Hypothalamus (tissue), 51 donors: ENCODE measurements around the gene CLCN1.
A peak's percentile ranks its signal among the peaks of the same experiment; 100 is the strongest.

Source experiments
- DNase-seq, 51 donors: peaks; one replicate each; lab custom pipeline; 2025; lab: John Stamatoyannopoulos, UW

Gene CLCN1

DNA sequence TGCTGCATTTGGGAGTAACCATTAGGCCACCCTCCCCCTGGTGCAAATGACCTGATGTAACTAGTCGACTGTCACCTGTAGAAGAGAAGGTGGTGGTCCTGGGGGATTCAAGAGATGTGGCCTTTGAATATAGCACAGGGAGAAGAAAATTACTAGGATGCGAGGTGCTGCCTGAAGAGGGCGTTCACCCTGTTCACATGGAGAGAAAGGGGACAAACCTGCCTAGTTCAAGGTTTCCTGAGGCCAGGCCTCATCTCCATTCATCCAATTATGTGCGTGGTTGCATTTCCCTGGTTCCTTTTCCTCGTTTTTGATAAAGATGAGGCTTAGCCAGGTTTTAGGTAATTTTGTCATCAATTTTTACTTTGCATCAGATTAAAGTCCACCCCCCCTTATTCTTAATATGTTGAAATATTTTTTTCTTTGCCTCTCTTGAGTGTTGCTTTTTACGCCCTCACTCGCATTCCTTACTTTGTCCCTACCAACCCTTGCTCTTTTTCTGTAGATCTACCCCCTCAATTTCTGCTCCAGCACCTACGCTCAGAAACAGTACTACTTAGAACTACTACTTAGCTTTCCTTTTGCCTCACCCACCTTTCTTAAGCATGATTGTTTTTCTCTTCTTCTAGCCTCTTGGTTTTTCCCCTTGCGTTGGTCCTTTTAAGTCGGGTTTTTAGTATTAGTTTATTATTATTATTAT, 13.7 kb downstream of the CLCN1 start:
- no peak for DNase-seq

DNA sequence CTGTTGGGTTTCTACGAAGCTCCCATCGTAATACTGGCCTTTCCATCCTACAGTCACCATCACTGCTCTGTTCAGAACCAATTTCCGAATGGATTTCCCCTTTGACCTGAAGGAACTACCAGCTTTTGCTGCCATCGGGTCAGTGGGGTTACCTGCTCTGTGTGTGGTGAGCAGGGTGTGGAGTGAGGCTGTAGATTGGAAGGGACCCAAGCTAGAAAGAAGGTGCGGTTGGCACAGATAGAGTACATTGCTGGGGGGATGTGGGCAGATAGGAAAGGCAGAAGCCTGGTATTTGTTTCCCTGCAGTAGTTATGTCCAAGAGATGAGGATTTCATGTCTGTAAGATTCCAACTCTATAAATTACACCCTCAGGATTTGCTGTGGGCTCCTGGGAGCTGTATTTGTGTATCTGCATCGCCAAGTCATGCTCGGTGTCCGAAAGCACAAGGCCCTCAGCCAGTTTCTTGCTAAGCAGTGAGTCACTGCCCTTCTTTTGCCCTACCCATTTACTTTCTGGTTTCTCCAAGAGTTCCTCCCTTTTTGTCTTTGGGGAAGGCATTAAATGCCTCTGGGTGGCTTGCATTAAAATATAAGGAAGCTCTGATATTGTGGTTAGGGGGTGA, 15.4 kb downstream of the CLCN1 start:
- no peak for DNase-seq

DNA sequence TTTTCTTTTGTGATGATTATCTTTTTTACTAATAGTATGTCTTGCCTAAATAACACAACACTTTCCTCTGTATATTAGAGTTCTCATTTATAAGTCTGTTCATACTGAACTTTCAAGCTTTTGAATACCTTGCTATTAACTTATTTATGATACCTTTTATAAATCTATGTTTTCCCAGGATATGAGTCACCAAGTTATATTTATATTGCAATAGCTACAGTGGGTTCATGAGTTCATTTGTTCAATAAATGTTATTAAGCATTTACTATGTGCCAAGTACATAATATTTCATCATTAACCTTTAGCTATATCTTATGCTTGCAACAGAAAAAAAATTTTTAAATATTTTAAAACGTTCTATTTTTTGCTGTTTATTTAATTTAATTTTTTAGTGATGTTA, 18.3 kb downstream of the CLCN1 start:
- DNase-seq: no peak

DNA sequence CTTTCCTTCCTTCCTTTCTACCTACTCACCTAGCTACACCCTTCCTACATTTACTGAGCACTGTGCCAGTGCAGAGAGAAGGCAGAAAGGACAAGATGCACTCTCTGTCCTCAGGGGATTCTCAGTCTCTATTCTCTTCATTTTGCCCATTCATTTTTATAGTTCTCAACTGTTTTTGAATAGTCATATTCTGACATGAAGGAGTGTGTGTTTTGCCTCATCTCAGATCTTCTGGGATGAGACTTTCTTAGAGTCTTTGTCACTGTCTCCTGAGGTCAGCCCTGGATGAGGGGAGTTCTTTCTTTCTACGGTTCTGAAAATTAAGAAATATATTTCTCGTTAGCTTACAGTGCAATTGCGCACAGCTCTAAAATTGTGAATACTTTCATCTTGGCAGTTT, 21.3 kb downstream of the CLCN1 start:
- no peak for DNase-seq

DNA sequence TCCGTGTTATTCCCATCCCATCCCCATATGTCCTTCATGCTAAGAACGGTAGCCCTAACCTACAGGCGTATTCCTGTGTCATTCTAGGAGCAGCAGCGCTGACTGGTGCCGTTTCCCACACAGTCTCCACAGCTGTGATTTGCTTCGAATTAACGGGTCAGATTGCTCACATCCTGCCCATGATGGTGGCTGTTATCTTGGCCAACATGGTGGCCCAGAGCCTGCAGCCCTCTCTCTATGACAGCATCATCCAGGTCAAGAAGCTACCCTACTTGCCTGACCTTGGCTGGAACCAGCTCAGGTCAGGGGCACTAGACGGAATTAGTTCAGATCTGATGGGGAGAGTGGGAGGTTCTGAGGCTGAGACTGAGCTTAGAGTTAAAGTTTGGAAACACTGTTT, 25.9 kb downstream of the CLCN1 start:
- no peak for DNase-seq

DNA sequence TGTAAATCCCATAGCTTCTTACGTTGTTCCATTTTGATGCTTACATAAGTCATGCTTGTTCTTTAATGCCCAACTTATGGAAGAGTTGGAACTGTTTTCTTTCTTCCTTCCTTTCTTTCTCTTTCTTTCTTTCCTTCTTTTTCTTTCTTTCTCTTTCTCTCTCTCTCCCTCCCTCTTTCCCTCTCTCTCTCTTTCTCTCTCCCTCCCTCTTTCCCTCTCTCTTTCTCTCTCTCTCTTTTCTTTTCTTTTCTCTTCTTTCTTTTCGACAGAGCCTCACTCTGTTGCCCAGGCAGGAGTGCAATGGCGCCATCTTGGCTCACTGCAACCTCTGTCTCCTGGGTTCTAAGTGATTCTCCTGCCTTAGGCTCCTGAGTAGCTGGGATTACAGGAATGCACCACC, 27.7 kb downstream of the CLCN1 start:
- no peak for DNase-seq

DNA sequence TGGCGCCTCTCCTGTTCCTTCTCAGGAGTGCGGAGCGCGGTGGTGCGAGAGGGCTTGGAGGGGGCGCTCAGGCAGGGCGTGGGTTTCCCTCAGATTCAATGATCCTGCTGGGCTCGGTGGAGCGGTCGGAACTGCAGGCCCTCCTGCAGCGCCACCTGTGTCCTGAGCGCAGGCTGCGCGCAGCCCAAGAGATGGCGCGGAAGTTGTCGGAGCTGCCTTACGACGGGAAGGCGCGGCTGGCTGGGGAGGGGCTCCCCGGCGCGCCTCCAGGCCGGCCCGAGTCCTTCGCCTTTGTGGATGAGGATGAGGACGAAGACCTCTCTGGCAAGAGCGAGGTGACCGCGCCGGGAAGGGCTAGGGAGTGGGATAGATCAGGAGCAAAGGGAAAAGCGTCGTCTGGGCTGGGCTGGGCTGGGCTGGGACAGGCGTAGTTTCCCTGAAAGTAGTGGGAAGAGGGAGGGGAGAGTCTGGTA, 29.6 kb downstream of the CLCN1 start:
- DNase-seq: peak in 1 of 51 donors; percentile 19

DNA sequence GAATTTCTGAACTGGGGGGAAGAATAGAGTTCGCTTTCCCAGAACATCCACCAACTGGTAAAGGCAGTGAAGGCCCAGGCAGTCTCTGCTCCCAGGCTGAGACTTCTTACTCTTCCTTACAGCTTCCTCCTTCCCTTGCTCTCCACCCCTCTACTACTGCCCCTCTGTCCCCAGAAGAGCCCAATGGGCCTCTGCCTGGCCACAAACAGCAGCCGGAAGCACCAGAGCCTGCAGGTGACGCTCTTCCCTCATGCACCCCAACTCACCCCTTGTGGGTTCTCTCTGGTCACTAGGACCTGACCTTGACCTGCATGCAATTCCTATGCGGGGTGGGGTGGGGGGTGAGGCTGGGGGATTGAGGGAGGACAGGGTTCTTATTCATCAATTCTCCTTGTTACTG, 30.1 kb downstream of the CLCN1 start:
- no peak for DNase-seq

DNA sequence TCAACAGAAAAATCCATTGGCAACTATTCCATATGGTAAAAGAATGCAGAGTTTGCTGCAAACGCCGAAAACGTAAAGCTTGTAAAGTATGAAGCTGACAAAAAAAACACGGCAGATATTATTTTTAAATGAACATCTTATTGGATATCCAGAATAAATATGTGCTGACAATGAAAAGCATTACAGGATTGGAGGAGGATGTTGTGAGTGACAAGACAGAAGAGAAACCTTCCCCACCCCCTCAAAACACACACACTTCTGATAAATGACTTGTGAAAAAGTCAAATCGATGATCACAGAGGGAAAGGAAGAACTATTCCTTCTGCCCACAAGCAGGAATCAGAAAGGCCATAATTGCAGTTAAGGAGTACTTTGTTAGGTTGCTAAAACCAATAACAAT, 32.0 kb downstream of the CLCN1 start:
- no peak for DNase-seq

DNA sequence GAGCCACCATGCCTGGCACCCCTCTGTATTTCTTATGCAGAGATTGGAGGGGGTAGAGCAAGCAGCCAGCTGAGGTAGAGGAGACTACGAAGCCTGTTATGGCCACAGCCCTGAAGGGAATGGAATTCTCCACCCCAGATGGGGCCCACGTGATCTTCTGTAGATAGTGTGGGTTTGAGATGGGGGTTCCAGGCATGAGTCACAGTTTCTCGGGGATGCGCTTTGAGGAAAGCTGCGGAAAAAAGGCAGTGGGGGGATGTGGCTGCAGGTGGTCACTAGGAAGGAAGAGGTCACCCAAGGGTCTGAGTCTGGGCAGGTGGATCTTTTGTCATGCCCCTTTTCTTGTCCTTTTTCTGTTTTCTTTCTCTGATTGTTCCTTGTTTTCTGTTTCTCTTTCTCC, 35.1 kb downstream of the CLCN1 start:
- peak in 1 of 51 donors; percentile 25 for DNase-seq

DNA sequence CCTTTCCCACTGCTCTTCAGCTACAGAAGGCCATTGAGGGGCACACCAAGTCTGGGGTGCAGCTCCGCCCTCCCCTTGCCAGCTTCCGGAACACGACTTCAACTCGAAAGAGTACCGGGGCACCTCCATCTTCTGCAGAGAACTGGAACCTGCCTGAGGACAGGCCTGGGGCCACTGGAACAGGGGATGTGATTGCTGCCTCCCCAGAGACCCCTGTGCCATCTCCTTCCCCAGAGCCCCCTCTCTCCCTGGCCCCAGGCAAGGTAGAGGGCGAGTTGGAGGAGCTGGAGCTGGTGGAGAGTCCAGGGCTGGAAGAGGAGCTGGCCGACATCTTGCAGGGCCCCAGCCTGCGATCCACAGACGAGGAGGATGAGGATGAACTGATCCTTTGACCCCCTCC, 35.7 kb downstream of the CLCN1 start:
- no peak for DNase-seq

DNA sequence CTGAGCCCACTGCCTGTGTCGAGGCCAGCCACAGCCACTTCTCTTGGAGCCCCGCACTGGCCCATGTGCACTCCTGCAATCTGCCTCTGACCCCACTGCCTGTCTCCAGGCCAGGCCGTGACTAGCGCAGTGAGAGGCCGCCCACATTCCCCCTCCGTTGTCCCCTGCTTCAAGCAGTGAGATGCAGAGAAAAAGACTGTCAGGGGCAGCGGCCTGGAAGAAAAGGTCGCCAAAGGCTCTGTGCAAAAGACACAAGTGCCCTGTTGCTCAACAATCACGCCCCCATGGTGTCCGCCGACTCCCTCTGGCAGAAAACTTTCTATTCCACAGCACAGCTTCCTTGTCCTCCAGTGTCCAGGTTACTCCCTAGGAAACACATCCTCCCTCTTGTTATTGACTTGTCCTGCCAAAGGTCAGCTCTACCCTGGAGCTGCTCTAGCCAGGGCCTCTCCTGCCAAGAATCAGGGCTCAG, 36.7 kb downstream of the CLCN1 start:
- no peak for DNase-seq

DNA sequence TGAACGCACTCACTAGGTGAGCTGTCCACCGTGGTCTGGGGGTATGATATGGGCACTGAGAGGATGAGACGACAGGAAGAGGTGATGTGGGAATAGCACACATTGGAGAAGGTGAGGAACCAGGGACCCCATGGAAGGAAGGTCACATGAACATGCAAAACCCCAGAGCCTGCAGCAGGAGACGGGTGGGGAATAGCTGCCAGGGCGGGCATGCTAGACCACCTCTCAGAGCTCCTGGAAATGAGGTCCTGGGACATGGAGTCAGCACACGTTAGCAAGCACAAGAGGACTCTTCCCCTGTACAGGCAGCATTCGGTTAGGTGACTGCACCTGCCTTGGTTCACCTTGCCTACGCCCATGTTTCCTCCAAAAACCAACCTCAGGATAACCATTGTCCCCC, 38.5 kb downstream of the CLCN1 start:
- DNase-seq: no peak

DNA sequence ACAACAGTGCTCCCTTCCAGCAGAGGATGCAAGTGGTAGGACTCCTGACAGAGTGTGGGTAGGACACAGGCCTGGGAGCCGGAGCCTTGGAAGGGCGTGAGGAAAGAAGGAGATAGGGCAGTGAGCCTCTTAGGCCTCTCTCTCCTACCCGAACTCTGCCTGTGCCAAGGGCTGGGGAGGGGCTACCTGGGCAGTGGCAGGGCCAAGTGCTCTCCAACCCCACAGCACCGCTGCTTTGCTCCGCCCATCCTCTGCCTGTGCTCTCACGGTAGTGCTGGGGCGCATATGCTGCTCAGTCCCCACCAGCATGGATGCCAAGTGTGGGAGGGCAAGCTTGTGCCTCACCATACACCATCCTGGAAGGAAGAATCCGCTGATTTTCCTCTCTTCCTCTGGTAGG, 39.1 kb downstream of the CLCN1 start:
- no peak for DNase-seq

DNA sequence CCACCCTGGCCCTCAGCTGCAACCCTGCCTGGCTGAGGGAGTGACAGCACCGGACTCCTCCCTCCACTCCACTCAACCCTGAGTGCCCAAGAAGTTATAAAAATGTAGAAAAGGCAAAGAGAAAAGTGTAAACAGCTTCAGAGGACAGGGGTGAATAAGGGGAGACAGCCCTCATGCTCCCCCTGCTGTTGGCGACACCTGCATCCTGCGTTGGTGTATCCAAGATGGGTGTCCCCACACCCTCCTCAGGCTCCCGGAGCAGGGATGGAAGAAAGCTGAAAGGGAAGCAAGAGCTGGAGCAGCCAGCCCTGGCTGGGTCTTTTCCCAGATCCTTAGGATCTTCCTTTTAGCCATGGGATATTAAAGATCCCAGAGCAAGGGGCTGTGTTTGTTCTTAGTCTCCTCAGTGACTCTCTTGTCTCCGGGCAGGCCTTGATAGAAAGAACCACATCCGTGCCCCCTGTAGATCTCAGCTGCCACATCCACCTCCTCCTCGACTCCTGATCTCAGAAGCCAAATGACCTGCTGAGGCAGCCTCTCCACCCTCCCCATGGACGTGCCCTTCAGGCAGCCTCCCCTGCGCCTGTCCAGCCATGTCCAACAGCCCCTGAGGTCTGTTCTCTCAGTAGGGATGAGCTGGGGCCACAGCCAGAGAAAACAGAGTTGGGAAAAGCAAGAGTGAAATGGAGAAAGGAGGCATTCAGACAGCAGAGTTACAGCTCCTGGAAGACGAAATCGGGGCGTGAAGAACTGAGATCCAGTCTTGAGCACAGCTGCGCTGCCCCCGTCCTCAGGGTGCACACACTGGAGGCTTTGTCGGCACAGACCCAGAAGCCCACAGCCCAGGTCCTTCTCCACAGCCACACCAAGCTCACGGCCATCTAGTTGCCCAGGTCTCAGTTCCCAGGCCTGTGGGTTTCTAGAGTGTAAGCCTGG, 39.8 kb downstream of the CLCN1 start:
- DNase-seq: no peak

DNA sequence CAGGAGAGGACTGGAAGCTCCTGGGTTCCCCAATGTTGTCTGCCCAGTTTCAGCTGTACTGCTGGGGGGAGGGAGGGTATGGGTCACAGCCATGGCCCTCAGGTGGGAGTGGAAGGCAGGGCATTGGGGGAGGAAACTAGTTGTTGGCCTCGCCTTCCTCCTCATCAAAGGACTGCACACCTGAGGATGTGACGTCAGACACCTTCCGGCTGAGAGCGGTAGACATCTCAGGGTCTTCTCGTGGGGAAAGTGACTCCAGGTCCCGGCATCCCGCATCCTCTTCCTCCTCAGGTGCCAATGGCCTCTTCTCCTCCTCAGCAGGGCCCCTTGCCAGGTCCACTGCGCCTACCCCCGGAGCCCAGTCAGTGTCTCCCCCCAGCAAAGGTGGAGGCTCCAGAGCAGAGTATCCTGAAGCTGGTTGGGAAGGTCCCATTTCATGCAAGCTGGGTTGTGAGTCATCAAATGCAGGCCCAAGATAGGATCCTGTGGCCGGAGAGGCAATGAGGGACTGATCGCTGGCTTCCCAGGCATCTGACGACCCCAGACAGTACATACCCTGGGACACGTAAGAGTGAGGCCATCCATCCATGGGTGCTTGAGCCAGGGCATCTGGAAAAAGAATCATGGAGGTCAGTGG, 40.6 kb downstream of the CLCN1 start:
- DNase-seq: no peak

DNA sequence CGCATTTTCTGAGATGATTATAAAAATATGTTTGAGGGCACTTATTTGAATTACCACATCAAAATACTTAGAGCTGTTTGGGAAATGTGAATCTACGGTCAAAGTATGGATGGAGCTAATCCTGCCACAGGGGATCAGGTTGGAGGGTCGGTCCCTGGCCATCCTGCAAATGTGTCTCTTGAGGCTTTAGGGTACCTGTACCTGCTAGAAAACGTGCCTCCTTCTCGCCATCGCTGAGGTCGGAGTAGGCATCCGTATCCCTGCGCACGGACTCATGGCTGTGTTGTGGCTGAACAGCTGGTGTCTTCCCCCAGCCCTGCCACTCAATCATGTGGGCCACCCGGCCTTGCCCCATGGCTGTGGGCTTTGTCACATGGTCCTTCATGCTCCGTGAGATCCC, 42.7 kb downstream of the CLCN1 start:
- no peak for DNase-seq

DNA sequence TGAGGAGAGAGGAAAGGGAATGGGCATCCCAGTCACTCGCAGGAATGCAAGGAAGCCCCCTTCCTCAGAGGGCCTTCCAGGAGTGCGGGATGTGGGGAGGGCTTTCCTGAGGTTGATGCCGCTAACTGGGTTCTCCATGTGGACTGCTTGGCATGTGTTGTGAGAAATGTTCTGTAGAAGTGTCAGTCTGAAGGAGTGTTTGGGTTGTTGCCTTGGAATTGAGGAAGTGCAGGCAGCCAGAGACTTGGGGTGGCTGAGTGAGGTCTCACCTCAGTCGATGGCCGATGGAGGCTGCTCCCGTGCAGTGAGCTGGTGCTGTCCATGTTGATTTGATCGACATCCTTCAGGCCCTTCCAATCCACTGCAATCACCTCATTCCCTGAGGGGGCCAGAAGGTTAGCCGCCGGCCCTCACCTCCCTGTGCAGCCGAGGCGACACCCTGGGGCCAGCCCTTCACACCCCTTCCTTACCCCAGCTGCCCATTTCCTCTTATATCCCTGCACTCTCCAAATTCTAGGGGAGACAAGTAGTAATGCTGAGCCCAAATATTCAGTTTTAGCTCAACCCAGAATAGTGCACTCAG, 44.0 kb downstream of the CLCN1 start:
- no peak for DNase-seq

DNA sequence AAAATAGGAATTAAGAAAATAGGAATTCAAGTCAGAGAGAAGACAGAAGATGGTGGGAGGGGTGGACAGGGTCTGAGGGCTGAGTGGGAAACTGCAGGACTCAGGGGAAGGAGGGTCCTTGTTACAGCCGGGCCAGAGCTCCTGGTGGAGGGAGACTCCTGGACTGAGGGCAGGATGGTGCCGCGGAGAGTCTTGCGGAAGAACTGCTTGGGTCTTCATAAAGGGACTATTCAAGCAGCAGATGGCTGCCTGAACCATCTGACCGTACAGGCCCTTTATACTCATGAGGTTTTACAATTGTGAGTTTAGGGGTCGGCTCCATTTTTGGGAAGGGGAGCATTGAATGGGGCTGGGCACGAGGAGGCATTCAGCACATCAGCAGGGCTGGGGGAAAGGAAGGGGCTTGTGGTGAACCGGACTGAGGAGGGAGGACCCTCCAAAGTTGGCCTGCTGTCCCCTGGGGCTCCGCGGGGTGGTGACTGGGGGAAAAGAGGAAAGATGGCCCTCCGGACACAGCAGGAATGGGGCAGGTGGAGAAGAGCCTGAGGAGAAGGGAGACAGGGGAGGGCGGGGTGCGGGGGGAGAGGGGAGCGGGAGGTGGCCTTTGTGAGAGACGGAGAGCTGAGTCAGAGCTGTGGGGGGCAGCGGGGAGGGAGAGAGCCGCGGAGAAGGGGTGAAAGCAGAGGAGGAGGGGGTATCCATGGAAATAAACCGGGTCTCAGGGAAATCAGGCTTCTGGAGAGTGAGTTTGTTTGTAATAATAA, 45.1 kb downstream of the CLCN1 start:
- peak in 24 of 51 donors; percentile 16 to 72 (median 39) for DNase-seq
